Testis (tissue), 2 donors: ENCODE results near the gene TROAP.

Source experiments
- POLR2A ChIP-seq: fragments of 450-650 bp; IDR thresholded peaks from one replicate; pipeline ENCODE4 v1.6.1; 2017; ENCODE audit warnings: antibody characterized with exemption, mild to moderate bottlenecking, moderate library complexity
- TF ChIP-seq, protein P1 (sequence below), 3 experiments: fragments of 450-650 bp in 2 of 3; fragments of 200-600 bp in 1 of 3; sonication (generic) in 1 of 3; IDR thresholded peaks; one replicate each; pipeline ENCODE4 v1.5.1; 2016 to 2019; ENCODE audit warnings: antibody characterized with exemption in 3 of 3, mild to moderate bottlenecking in 2 of 3, moderate library complexity in 1 of 3

DNA sequence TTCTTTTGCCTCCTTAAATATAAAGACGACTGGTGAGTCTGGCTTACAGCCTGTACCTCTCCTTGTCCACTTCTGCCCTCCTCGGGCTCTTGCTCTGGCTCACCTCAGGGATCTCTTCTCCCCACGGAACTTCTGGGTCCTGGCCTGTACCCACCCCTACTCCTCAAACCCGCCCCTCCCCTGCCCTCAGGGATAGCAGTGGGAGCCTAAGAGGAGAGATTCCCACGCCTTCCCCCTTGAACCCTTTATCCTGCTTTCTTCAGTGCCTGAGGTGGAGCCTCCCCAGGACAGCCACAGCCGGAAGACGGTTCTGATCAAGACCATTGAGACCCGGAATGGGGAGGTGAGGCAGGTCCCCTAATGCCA, 25.4 kb upstream of the TROAP start:
- TF ChIP-seq, protein P1, sequence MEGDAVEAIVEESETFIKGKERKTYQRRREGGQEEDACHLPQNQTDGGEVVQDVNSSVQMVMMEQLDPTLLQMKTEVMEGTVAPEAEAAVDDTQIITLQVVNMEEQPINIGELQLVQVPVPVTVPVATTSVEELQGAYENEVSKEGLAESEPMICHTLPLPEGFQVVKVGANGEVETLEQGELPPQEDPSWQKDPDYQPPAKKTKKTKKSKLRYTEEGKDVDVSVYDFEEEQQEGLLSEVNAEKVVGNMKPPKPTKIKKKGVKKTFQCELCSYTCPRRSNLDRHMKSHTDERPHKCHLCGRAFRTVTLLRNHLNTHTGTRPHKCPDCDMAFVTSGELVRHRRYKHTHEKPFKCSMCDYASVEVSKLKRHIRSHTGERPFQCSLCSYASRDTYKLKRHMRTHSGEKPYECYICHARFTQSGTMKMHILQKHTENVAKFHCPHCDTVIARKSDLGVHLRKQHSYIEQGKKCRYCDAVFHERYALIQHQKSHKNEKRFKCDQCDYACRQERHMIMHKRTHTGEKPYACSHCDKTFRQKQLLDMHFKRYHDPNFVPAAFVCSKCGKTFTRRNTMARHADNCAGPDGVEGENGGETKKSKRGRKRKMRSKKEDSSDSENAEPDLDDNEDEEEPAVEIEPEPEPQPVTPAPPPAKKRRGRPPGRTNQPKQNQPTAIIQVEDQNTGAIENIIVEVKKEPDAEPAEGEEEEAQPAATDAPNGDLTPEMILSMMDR (IDR thresholded peaks at IDR 0.05) = no peak
- no peak for TF ChIP-seq POLR2A
